Left ventricle myocardium superior (tissue), 1 donor: ENCODE results near the gene HOXB3. TPM values are rescaled to one million over a fixed set of nuclear protein-coding genes. Genes with fewer than 3 reads are reported as not detected.

Experiments used
- ATAC-seq: fragments of 200-7000 bp; cut with Tn5 transposase; one replicate; pipeline ENCODE4 v1.9.1; 2020; ENCODE audit warnings: mild to moderate bottlenecking, moderate library complexity
- DNase-seq: peaks from one replicate; pipeline ENCODE4 v3.0.0-alpha.2; 2020
- intact Hi-C: fragments of 100-400 bp; cut with micrococcal nuclease; formaldehyde crosslinking; loops from one replicate; pipeline ENCODE4 v1.11.0; 2022
- total RNA-seq: library from RNA; stranded (reverse); fragmentation: NEBNext Ultra II Directional; extraction: Animal tissue kit (Norgen Biotek cat#: 25700); gene quantifications from one replicate; pipeline ENCODE4 v1.2.1, GENCODE V29; 2021
- donor health status: DM: no; HTN: yes; CAD: no; lungs with severe emphysema.

The HOXB3 gene
- total RNA-seq, 1 donor from 2014 or later, result 2.7 TPM

GRCh38 chr17:48552466-48553189, 37.4 kb downstream of the HOXB3 start:
- ATAC-seq (no peak), DNase-seq (no peak)

GRCh38 chr17:48551596-48552465, 38.2 kb downstream of the HOXB3 start:
- intact Hi-C loops, result no loop called here
- ATAC-seq, result no peak
- DNase-seq, result no peak

More at GRCh38 chr17:48552466-48553189, 37.4 kb downstream of the HOXB3 start:
- intact Hi-C loops, result no loop called here

GRCh38 chr17:48551214-48551555, 38.9 kb downstream of the HOXB3 start:
- intact Hi-C loops, result no loop called here
- no peak for ATAC-seq
- DNase-seq, result no peak

GRCh38 chr17:48550502-48551213, 39.4 kb downstream of the HOXB3 start:
- intact Hi-C loops, result no loop called here
- DNase-seq (no peak), ATAC-seq (no peak)

GRCh38 chr17:48549914-48550501, 40.0 kb downstream of the HOXB3 start:
- ATAC-seq (no peak), DNase-seq (no peak)
- intact Hi-C loops, result no loop called here

GRCh38 chr17:48549281-48549630, 40.8 kb downstream of the HOXB3 start:
- no peak for DNase-seq
- ATAC-seq, result no peak
- intact Hi-C loops, result no loop called here

- intact Hi-C loops, result no loop called here
- DNase-seq (no peak), ATAC-seq (no peak)
These were observed 41.3 kb downstream of the HOXB3 start for GRCh38 chr17:48548523-48549280.

GRCh38 chr17:48547808-48548522, 42.1 kb downstream of the HOXB3 start:
- DNase-seq (no peak), ATAC-seq (no peak)
- intact Hi-C loops, result no loop called here

- intact Hi-C loops, result no loop called here
- ATAC-seq (no peak), DNase-seq (no peak)
These were observed 42.9 kb downstream of the HOXB3 start for GRCh38 chr17:48546924-48547807.

GRCh38 chr17:48546137-48546923, 43.7 kb downstream of the HOXB3 start:
- ATAC-seq, result no peak
- no peak for DNase-seq
- intact Hi-C loops, result no loop called here

GRCh38 chr17:48545539-48545938, 44.5 kb downstream of the HOXB3 start:
- ATAC-seq (no peak), DNase-seq (no peak)
- intact Hi-C loops, result no loop called here

- intact Hi-C loops, result no loop called here
- peak; percentile 62 for DNase-seq
- ATAC-seq, result peak; percentile 26
These were observed 45.0 kb downstream of the HOXB3 start, which contains the start of gene HOXB2 for GRCh38 chr17:48545022-48545375. HOXB2 (minus strand) TSS chr17:48545109; CDS start chr17:48544911, 198 bp downstream.

- ATAC-seq (peak; percentile 67), DNase-seq (peak; percentile 87)
- intact Hi-C loops, result no loop called here
These were observed 45.6 kb downstream of the HOXB3 start for GRCh38 chr17:48544349-48545021.

- intact Hi-C loops, result no loop called here
- ATAC-seq, result peak; percentile 42
- DNase-seq, result peak; percentile 55
These were observed 46.1 kb downstream of the HOXB3 start for GRCh38 chr17:48543854-48544348.

GRCh38 chr17:48543107-48543853, 46.8 kb downstream of the HOXB3 start:
- DNase-seq (peak; percentile 61), ATAC-seq (peak; percentile 48)
- intact Hi-C loops, result no loop called here
